Activated CD8-positive, alpha-beta memory T cell treated with anti-CD3 and anti-CD28 coated beads, Interleukin-2, amount 10 ng/mL, durations not matched to agents 7 days and 5 days (primary cell): ENCODE results near the gene CUBN. TPM values are rescaled to one million over a fixed set of nuclear protein-coding genes. Genes with fewer than 3 reads are reported as not detected.

ENCODE experiments used
- ATAC-seq: fragments of 150-1000 bp; cut with Tn5 transposase; one replicate; pipeline ENCODE4 v1.10.0; 2021; ENCODE audit warnings: moderate library complexity
- CTCF ChIA-PET: fragments of 350-600 bp; sonication (Branson Sonifier 250); formaldehyde crosslinking; loops from one replicate; lab custom pipeline; 2021; ENCODE audit warnings: antibody characterized with exemption; lab: Charles Lee
- DNase-seq: peaks from one replicate; pipeline ENCODE4 v3.0.0-alpha.2; 2020
- H3K27ac Mint-ChIP-seq: one replicate; pipeline ENCODE4 v1.8.0; 2021; ENCODE audit warnings: mild to moderate bottlenecking, mixed read lengths
- H3K27me3 Mint-ChIP-seq: one replicate; pipeline ENCODE4 v1.8.0; 2021; ENCODE audit warnings: mixed read lengths
- H3K36me3 Mint-ChIP-seq: one replicate; pipeline ENCODE4 v1.8.0; 2021; ENCODE audit warnings: mild to moderate bottlenecking, mixed read lengths
- H3K4me1 Mint-ChIP-seq: one replicate; pipeline ENCODE4 v1.8.0; 2021; ENCODE audit warnings: mixed read lengths
- H3K4me3 Mint-ChIP-seq: one replicate; pipeline ENCODE4 v1.8.0; 2021; ENCODE audit warnings: mild to moderate bottlenecking, moderate library complexity, mixed read lengths
- H3K9me3 Mint-ChIP-seq: one replicate; pipeline ENCODE4 v1.8.0; 2022; ENCODE audit warnings: low read depth, mixed read lengths
- total RNA-seq, 2 experiments: library from RNA; stranded (reverse); gene quantifications; one replicate each; pipeline ENCODE4 v1.2.3, GENCODE V29; 2021

Gene CUBN
- total RNA-seq, 2 experiments from 2014 or later = 0.56 to 1.1 TPM

GRCh38 chr10:17112566-17112965 is 17.0 kb downstream of the CUBN start:
- DNase-seq (no peak), ATAC-seq (no peak)
- Mint-ChIP-seq H3K4me3 (no peak overlapping the region), H3K36me3 (peaks cover 1% of the 10 kb centered on the region), H3K27ac (no peak overlapping the region), H3K27me3 (no peaks in the 10 kb centered on the region), H3K4me1 (peaks cover 11% of the 10 kb centered on the region), H3K9me3 (no peaks in the 10 kb centered on the region)
- CTCF ChIA-PET = no interaction called here

GRCh38 chr10:17109475-17110207 is 20.0 kb downstream of the CUBN start:
- DNase-seq = no peak
- no peak for ATAC-seq
- Mint-ChIP-seq H3K36me3 (peaks cover 1% of the 10 kb centered on the region), H3K27me3 (no peaks in the 10 kb centered on the region), H3K9me3 (no peaks in the 10 kb centered on the region), H3K27ac (no peak overlapping the region), H3K4me1 (peaks cover 7% of the 10 kb centered on the region), H3K4me3 (no peak overlapping the region)
- CTCF ChIA-PET = no interaction called here

DNA sequence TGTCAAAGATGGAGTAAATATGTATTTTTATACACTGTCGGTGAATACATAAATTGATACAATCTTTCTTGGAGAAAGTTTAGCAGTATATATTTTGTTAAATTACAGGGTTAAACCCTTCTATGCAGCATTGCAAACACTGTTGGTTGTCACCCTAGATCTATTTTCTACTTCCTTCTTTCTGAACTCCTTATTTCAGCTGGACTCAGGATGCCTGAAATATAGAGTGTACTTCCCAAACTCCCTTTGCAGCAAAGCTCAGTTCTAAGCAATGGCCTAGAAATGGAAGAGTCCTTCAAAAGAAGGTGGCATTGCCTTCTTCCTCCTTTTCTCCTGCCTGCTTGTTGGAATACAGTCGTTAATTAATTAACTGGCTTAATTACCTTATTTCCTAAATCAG is 20.6 kb downstream of the CUBN start:
- H3K27ac Mint-ChIP-seq = no peak overlapping the region
- no peak for DNase-seq
- H3K36me3 Mint-ChIP-seq = peaks cover 1% of the 10 kb centered on the region
- ATAC-seq = no peak
- H3K9me3 Mint-ChIP-seq = no peaks in the 10 kb centered on the region
- CTCF ChIA-PET = no interaction called here
- H3K4me1 Mint-ChIP-seq = peaks cover 6% of the 10 kb centered on the region
- no peak overlapping the region for H3K4me3 Mint-ChIP-seq
- no peaks in the 10 kb centered on the region for H3K27me3 Mint-ChIP-seq

DNA sequence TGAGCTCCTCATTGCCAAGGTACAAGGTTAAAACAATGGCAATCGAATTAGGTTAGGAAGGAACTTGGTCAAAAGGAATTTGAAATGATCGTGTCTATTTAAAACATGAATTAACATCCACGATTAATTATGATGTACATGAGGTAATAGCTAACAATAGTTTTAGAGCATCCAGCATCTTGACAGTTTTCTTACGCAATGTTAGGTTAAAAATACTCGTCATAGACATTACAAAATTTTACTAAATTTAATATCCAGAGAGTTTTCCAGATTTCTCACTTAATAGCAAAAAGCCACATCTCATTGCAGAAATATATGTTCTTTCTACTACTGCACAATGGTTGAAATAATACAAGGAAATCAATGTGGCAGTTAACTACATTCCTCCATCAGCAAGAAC is 22.6 kb downstream of the CUBN start:
- no peaks in the 10 kb centered on the region for H3K9me3 Mint-ChIP-seq
- CTCF ChIA-PET = interaction anchor here (0.6 to 0.9 kb wide), 2 partner anchors 16 to 29 kb away, joined by 3 to 5 read pairs; no protein-coding TSS in a partner anchor

DNA sequence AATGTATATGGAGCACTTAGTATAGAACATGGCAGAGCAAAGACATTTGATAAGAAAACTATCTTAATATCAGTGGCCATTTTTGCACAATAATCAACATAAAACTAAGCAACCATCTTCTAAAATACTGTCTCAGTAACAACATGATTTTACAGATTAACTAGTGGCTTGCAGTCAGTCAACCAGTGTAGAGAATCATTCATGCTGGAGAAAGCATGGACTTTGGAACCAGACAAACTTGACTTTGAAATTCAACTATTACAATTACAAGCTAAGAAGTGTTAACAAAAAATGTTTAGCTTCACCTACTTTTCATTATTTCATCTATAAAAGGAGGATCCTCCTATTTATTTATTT is 27.7 kb downstream of the CUBN start:
- H3K9me3 Mint-ChIP-seq = no peaks in the 10 kb centered on the region
- DNase-seq = no peak
- peaks cover 2% of the 10 kb centered on the region for H3K36me3 Mint-ChIP-seq
- no peak for ATAC-seq
- H3K4me1 Mint-ChIP-seq = no peaks in the 10 kb centered on the region
- CTCF ChIA-PET = interaction anchor here (1.2 kb wide), 1 partner anchor 66 kb away, joined by 3 read pairs; no protein-coding TSS in a partner anchor
- H3K27ac Mint-ChIP-seq = no peak overlapping the region
- H3K4me3 Mint-ChIP-seq = no peak overlapping the region
- H3K27me3 Mint-ChIP-seq = no peaks in the 10 kb centered on the region

More for the DNA sequence above, 22.6 kb downstream of the CUBN start:
- ATAC-seq (no peak), DNase-seq (no peak)
- no peak overlapping the region for H3K27ac Mint-ChIP-seq
- H3K27me3 Mint-ChIP-seq = no peaks in the 10 kb centered on the region
- no peak overlapping the region for H3K4me3 Mint-ChIP-seq
- peaks cover 6% of the 10 kb centered on the region for H3K4me1 Mint-ChIP-seq
- peaks cover 1% of the 10 kb centered on the region for H3K36me3 Mint-ChIP-seq

DNA sequence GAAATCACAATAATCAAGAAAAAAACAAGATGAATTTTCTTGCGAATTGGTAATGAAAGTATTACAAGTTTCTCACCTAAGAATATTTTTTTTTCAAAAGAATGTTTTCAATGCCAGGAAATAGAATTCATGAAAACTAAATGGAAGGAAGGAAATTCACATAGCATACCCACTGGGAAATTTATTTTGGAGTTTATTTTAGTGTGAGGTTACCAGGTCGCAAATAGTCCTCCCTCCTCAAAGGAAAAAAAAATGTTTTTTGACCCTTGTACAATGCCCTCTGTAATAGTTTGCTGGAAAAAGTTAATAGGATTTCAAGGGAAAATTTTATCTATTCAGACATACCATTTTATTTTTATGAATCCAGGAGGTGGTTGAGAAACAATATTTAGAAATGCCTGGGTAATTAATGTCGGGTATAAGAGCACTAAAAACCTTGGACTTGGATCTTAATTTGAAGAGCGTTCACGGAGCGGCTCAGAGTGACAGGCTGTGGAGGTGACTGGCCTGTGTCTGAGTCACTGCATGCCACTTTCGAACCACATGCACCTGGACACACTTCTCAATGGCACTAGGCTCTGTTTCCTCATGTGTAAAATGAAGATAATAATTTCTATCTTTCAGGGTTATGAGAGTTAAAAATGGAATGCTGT is 28.2 kb downstream of the CUBN start:
- Mint-ChIP-seq H3K36me3 (peaks cover 4% of the 10 kb centered on the region), H3K4me3 (no peak overlapping the region), H3K27me3 (no peaks in the 10 kb centered on the region), H3K9me3 (no peaks in the 10 kb centered on the region), H3K27ac (no peak overlapping the region), H3K4me1 (no peaks in the 10 kb centered on the region)
- CTCF ChIA-PET = no interaction called here
- ATAC-seq = no peak
- DNase-seq = no peak

DNA sequence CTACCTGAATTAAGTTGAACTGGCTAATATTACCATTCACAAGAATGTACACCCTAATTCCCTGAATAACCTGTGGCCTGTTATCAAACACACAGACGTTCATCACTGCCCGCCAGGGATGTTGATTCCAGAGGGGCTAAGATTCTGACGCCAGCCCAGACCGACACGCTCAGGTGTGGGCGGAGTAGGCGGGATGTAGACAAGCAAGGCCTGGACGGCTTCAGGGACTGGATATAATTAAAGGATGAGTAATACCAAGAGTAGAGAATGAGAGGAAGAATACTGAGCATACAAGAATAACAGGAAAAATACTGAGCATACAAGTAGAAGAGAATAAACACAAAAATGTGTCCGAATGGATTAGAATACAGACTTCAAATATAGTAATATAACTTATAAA is 29.0 kb downstream of the CUBN start:
- Mint-ChIP-seq H3K36me3 (peaks cover 8% of the 10 kb centered on the region), H3K4me1 (no peaks in the 10 kb centered on the region), H3K9me3 (no peaks in the 10 kb centered on the region), H3K27me3 (no peaks in the 10 kb centered on the region), H3K4me3 (no peak overlapping the region), H3K27ac (no peak overlapping the region)
- CTCF ChIA-PET = no interaction called here
- DNase-seq (no peak), ATAC-seq (no peak)

GRCh38 chr10:17098012-17098411 is 31.6 kb downstream of the CUBN start:
- no peak overlapping the region for H3K27ac Mint-ChIP-seq
- ATAC-seq = no peak
- peaks cover 20% of the 10 kb centered on the region for H3K36me3 Mint-ChIP-seq
- CTCF ChIA-PET = interaction anchor here (1.7 kb wide), 1 partner anchor 18 kb away, joined by 3 read pairs; no protein-coding TSS in a partner anchor
- H3K9me3 Mint-ChIP-seq = peaks cover 9% of the 10 kb centered on the region
- DNase-seq = no peak
- no peaks in the 10 kb centered on the region for H3K27me3 Mint-ChIP-seq
- H3K4me3 Mint-ChIP-seq = no peak overlapping the region
- H3K4me1 Mint-ChIP-seq = peaks cover 4% of the 10 kb centered on the region

GRCh38 chr10:17094844-17095243 is 34.8 kb downstream of the CUBN start:
- Mint-ChIP-seq H3K27me3 (no peaks in the 10 kb centered on the region), H3K4me3 (no peak overlapping the region), H3K27ac (no peak overlapping the region), H3K4me1 (peaks cover 19% of the 10 kb centered on the region), H3K36me3 (peaks cover 20% of the 10 kb centered on the region), H3K9me3 (peaks cover 12% of the 10 kb centered on the region)
- CTCF ChIA-PET = no interaction called here
- ATAC-seq (no peak), DNase-seq (no peak)

- CTCF ChIA-PET = no interaction called here
- H3K27me3 Mint-ChIP-seq = no peaks in the 10 kb centered on the region
Observed at GRCh38 chr10:17092986-17093803, 36.4 kb downstream of the CUBN start.

DNA sequence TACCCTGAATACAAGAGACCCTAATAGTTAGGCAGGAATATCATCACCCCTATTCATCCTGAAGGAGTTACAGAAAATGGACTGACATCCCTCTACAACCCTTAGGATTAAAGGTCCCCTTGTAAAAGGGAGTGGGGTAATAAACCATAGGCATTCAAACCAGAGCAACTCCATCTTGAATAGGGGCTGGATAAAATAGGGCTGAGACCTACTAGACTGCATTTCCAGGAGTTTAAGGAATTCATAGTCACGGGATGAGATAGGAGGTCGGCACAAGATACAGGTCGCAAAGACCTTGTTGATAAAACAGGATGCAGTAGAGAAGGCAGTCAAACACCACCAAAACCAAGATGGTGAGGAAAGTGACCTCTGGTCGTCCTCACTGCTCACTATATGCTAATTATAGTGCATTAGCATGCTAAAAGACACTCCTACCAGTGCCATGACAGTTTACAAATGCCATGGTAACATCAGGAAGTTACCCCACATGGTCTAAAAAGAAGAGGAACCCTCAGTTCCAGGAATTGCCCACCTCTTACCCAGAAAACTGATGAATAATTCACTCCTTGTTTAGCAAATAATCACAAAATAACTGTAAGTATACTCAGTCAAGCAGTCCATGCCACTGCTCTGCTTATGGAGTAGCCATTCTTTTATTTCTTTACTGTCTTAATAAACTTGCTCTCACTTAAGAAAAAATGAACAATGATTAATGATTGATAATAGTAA is 37.2 kb downstream of the CUBN start:
- peaks cover 19% of the 10 kb centered on the region for H3K4me1 Mint-ChIP-seq
- no peak overlapping the region for H3K27ac Mint-ChIP-seq
- ATAC-seq = peak; percentile 47
- no peaks in the 10 kb centered on the region for H3K27me3 Mint-ChIP-seq
- DNase-seq = no peak
- CTCF ChIA-PET = no interaction called here
- peaks cover 21% of the 10 kb centered on the region for H3K36me3 Mint-ChIP-seq
- H3K4me3 Mint-ChIP-seq = no peak overlapping the region
- H3K9me3 Mint-ChIP-seq = peaks cover 12% of the 10 kb centered on the region

More at GRCh38 chr10:17092986-17093803, 36.4 kb downstream of the CUBN start:
- Mint-ChIP-seq H3K27ac (no peak overlapping the region), H3K36me3 (peaks cover 20% of the 10 kb centered on the region), H3K9me3 (peaks cover 12% of the 10 kb centered on the region), H3K4me1 (peaks cover 19% of the 10 kb centered on the region), H3K4me3 (no peak overlapping the region)
- no peak for DNase-seq
- ATAC-seq = no peak

DNA sequence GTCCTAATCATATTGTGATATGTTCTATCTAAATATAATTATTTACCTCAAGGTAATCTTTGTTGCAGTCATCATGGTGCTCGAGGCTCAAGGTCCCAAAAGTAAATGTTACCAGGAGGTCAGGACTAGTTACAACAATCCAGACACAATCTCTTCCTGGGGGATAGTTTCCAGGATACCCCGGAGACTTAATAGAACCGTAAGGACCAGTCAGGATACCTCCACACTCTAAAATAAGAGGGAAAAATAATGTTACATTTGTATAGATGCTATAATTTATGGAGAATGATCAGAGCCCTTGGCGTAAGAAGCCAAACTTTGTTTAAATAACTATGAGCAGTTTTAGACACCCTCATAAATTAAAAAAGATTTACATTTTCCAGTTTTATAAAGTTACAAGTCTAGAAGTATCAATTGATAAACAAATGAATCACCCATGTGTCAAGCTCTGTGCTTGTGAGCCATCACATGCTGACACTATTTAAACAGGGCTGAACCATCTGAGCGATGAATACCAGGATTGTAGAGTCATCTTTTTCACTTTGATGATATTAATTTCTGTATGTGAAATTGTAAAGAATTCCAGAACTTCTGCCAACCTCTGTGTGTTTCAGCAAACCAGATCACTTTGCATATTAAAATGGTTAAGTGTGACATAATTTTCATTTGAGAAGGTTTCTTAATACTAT is 41.3 kb downstream of the CUBN start:
- Mint-ChIP-seq H3K27ac (no peak overlapping the region), H3K36me3 (peaks cover 2% of the 10 kb centered on the region), H3K9me3 (peaks cover 3% of the 10 kb centered on the region), H3K4me1 (peaks cover 17% of the 10 kb centered on the region), H3K27me3 (no peaks in the 10 kb centered on the region), H3K4me3 (no peak overlapping the region)
- no peak for DNase-seq
- no peak for ATAC-seq
- CTCF ChIA-PET = no interaction called here
